ENCODE results near the gene TMPRSS6.

The TMPRSS6 gene

DNA sequence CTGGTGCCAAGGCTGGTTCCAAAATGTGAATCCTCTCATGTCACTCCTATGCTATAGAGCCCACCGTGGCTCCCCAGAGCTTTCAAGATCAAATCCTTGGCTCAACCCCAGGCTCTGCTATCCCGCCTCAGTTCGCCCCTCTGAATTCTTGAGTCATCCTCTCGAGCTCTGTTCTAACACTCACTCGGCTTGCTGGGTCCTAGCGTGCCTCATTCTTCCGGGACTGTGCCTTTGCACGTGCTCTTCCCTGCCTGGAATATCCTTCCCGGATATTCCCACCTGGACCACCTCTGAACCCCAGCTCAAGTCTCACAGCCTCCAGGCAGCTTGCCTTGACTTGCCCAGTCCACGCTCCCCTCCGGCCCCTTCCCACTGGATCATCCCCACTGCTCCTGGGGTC, 45.0 kb downstream of the TMPRSS6 start:
- no peak for DNase-seq (ENCODE audit: extremely low read depth, low read depth)
- TF ChIP-seq, protein P1, sequence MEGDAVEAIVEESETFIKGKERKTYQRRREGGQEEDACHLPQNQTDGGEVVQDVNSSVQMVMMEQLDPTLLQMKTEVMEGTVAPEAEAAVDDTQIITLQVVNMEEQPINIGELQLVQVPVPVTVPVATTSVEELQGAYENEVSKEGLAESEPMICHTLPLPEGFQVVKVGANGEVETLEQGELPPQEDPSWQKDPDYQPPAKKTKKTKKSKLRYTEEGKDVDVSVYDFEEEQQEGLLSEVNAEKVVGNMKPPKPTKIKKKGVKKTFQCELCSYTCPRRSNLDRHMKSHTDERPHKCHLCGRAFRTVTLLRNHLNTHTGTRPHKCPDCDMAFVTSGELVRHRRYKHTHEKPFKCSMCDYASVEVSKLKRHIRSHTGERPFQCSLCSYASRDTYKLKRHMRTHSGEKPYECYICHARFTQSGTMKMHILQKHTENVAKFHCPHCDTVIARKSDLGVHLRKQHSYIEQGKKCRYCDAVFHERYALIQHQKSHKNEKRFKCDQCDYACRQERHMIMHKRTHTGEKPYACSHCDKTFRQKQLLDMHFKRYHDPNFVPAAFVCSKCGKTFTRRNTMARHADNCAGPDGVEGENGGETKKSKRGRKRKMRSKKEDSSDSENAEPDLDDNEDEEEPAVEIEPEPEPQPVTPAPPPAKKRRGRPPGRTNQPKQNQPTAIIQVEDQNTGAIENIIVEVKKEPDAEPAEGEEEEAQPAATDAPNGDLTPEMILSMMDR (IDR thresholded peaks at IDR 0.05; ENCODE audit: low read depth, low read length, missing control alignments), result no peak

GRCh38 chr22:37063431-37064420, 45.8 kb downstream of the TMPRSS6 start:
- no peak overlapping the region for H3K4me3 ChIP-seq (replicated peaks; ENCODE audit: low read depth, low read length)
- no peak for DNase-seq (ENCODE audit: extremely low read depth, low read depth)
- TF ChIP-seq, protein P1 (IDR thresholded peaks at IDR 0.05; ENCODE audit: low read depth, low read length, missing control alignments), result no peak

More for the DNA sequence above, 45.0 kb downstream of the TMPRSS6 start:
- no peak overlapping the region for H3K4me3 ChIP-seq (replicated peaks; ENCODE audit: low read depth, low read length)

DNA sequence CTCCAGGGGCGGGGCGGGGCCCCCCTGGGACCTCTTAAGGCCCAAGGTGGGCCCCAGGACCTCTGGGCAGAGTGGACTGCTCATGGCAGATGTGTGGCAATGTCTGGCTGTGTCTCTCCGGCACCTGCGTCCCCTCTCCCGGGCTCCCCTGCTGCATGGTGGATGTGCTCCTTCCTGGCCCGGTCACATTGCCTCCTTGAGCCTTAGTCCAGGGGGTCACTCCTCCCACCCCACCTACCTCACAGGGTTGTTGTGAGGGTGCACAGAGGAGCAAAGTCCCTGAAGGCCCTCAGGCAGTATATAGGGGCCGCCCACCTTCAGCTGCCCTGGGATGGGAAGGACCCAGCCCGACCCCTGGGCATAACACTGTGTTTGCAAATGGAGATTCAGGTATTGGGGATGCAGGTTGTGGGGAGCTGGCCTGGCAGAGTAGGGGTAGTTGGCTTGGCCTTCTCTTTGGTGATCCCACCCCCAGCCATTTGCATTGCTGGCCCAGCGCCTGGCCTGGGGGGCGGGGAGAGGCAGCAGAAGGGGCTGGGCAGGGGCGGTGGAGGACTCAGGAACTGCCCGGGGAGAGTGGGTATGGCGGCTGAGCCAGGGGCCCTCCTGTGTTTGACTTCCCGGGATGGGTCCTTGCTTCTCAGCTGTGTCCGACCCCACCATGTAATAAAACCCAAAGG, 46.7 kb downstream of the TMPRSS6 start:
- H3K4me3 ChIP-seq (replicated peaks; ENCODE audit: low read depth, low read length), result no peak overlapping the region
- no peak for DNase-seq (ENCODE audit: extremely low read depth, low read depth)
- TF ChIP-seq, protein P1 (IDR thresholded peaks at IDR 0.05; ENCODE audit: low read depth, low read length, missing control alignments), result no peak

DNA sequence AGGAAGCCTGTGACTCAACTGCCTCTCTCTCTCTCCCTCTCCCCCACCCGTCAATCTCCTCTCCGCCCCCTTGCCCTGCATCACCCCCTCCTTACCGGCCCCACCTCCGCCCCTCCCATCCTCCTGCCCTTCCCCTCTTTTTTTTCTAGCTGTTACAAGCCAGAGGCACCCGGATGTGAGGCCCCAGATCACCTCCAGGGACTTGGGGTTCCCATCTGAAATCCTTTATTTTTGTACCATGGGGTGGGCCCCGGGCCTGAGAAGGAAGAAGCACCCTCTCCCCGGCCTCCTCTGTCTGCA, 47.2 kb downstream of the TMPRSS6 start:
- TF ChIP-seq, protein P1 (IDR thresholded peaks at IDR 0.05; ENCODE audit: low read depth, low read length, missing control alignments), result no peak
- no peak for DNase-seq (ENCODE audit: extremely low read depth, low read depth)
- no peak overlapping the region for H3K4me3 ChIP-seq (replicated peaks; ENCODE audit: low read depth, low read length)

DNA sequence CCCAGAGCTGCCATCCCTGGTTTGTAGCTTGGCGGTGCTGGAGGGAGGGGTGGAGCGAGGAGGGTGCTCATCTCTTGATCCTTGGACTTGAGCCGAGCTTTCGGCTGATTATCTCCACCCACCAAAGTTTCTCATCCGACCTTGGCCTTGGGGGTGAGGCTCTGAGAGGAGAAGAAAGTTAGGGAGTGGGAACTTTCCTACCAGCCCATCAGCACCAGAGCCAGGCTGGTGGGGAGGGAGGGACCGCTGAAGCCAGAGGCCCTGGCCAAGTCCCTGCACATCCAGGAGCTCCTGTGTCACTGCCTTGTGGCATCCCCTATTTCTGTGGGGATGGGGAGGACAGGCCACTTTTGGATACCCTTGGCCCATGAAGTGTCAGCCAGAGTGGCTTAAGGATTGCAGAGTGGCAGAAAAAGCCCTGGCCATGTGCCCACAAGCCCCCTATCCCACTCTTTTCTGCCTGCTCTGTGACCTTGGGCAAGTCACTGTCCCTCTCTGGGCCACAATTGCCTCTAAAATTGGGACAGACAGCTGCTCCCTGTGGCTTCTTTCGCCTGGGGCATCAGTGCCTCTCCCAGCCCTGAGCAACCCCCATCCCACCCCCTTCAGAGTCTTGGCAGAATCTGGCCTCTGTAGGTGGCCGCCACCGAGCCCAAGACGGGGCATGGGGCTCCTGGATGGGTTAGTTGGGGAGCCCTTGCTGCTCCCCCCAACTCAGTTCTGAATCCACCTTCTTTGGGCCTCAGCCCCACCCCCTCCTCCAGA, 47.7 kb downstream of the TMPRSS6 start:
- H3K4me3 ChIP-seq (replicated peaks; ENCODE audit: low read depth, low read length), result no peak overlapping the region
- no peak for DNase-seq (ENCODE audit: extremely low read depth, low read depth)
- TF ChIP-seq, protein P1 (IDR thresholded peaks at IDR 0.05; ENCODE audit: low read depth, low read length, missing control alignments), result no peak

GRCh38 chr22:37060801-37061610, 48.5 kb downstream of the TMPRSS6 start:
- DNase-seq (ENCODE audit: extremely low read depth, low read depth), result no peak
- no peak overlapping the region for H3K4me3 ChIP-seq (replicated peaks; ENCODE audit: low read depth, low read length)
- TF ChIP-seq, protein P1 (IDR thresholded peaks at IDR 0.05; ENCODE audit: low read depth, low read length, missing control alignments), result no peak
